ENCODE data around the gene BICRAL.
A peak's percentile ranks its signal among the peaks of the same experiment; 100 is the strongest.
"Not testable (repeated sequence)": the region's sequence is repeated elsewhere in the genome, so short reads cannot be mapped to it uniquely, and the experiment has no call there.

Gene BICRAL

GRCh38 chr6:42791706-42792320 is 10.0 kb downstream of the BICRAL start:
- no peak for DNase-seq

DNA sequence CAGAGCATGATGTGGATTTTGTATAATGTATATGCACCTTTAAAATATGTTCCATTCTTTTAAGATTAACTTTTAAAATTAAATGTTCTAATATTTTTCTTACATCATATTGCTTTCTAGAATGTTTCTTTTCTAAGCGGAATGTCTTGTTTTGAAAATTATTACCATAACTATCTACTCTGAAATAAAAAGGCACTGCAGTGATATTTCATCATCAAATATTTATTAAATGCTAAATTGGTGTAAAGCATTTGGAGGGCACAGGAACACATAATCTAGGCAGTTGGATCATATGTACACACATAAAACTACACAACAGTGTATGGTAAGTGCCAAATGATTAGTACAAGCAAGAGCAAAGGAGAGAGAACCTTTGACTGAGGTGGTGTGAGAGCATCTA is 13.8 kb downstream of the BICRAL start:
- no peak for DNase-seq

- no peak for DNase-seq
Measured at GRCh38 chr6:42796171-42796570, 14.3 kb downstream of the BICRAL start.

GRCh38 chr6:42797696-42798095 is 15.8 kb downstream of the BICRAL start:
- DNase-seq: not testable (repeated sequence)

DNA sequence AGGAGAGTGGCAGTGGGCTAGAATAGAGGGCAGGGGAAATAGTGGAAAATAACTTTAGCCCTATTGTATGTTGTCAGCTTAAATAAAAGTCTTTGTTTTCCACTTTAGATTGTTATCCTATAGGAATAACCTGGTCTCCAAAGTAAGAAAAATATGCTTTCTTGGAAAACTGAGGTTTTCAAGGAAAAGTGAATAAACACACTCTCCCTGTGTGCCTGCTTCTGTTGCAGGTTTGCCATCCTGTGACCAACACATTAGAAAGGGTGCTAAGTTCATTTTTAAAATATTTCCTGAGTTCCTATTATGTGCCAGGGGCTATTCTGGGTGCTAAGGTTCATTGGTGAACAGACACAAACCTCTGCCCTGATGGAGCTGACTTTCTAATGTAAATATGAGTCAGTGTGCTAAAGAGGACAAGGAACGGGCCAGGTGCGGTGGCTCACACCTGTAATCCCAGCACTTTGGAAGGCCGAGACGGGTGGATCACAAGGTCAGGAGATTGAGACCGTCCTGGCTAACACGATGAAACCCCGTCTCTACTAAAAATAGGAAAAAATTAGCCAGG is 23.5 kb downstream of the BICRAL start:
- DNase-seq: no peak

- not testable (repeated sequence) for DNase-seq
Measured at GRCh38 chr6:42806359-42806758, 24.5 kb downstream of the BICRAL start.

DNA sequence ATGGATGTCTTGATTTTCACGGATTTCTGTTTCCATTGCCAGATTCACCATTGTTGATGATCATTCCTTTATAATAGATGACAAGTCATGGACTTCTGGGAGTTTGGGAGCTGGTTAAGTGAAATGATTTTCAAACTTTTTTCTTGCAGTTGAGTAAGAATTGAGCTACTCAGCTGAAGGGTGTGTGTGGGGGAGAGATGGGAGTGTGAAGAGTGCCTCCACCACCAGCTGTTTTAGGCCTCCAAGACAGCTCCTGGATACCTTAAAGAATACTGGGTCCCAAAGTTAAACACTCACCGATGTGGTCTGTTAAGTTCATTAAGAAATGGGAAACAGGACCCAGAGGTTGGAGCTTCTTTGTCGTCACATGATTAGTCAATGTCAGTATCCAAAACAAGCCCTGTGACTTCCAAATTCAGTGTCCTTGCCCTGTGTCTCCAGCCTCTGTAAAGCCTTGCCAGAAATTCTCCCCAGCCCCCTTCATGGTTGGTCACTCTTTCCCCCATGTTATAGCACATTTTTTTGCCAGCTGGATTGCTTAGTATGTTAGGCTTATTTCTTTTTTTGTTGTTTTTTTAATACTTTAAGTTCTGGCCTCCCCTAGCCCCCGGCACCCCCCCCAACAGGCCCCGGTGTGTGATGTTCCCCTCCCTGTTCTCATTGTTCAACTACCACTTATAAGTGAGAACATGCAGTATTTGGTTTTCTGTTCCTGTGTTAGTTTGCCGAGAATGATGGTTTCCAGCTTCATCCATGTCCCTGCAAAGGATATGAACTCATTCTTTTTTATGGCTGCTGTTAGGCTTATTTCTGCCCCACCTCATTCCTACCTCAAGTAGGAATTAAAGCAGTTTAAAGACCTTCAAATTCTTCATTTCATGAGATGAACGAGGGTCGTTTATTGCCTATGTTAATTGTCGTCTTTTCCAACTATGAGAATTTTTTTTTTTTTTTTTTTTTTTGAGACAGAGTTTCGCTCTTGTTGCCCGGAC is 26.9 kb downstream of the BICRAL start:
- DNase-seq: no peak

- no peak for DNase-seq
Measured at GRCh38 chr6:42813074-42813645, 31.3 kb downstream of the BICRAL start.

DNA sequence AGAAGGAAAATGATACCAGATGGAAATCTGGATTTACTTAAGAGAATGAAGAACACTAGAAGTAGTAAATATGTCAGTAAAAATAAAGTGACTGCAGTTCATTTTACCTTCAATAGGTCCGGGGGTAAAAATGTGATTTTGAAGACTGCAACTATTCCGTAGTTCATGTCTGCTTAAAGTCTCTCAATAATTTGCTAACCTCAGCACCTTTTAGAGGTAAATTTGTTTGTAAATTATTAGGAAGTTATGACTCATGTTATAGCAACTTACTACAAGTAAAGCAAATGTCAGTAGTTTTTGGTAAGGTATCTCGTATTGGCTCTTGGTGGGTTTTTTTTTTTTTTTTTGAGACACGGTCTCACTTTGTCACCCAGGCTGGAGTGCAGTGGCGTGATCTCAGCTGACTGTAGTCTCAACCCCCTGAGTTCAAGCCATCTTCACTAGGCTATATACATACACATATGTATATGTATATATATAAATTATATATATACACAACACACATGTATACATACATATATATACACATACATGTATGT is 32.1 kb downstream of the BICRAL start:
- DNase-seq: no peak

- not testable (repeated sequence) for DNase-seq
Measured at GRCh38 chr6:42815726-42816125, 33.9 kb downstream of the BICRAL start.

- no peak for DNase-seq
Measured at GRCh38 chr6:42817907-42818306, 36.1 kb downstream of the BICRAL start.

DNA sequence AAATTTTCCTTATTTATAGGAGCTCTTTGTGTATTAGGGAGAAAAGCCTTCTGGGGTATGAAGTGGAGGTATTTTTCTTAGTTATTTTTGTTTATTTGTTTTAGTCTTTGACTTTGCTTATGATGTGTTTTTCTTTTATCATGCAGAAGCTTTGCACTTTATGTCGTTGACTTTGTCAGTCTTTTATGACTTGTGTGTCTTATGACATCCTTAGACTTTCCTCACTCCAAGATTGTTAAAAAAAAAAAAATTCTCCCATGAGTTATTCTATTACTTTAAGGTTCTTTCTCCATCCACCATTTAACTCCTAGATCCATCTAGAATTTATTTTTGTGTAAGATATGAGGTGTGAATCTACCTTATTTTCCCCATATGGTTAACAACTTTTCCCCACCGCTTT is 36.6 kb downstream of the BICRAL start:
- no peak for DNase-seq

- DNase-seq: no peak
Measured at GRCh38 chr6:42818878-42819277, 37.0 kb downstream of the BICRAL start.

- DNase-seq: peak; percentile 10
Measured at GRCh38 chr6:42819803-42820511, 38.1 kb downstream of the BICRAL start.

DNA sequence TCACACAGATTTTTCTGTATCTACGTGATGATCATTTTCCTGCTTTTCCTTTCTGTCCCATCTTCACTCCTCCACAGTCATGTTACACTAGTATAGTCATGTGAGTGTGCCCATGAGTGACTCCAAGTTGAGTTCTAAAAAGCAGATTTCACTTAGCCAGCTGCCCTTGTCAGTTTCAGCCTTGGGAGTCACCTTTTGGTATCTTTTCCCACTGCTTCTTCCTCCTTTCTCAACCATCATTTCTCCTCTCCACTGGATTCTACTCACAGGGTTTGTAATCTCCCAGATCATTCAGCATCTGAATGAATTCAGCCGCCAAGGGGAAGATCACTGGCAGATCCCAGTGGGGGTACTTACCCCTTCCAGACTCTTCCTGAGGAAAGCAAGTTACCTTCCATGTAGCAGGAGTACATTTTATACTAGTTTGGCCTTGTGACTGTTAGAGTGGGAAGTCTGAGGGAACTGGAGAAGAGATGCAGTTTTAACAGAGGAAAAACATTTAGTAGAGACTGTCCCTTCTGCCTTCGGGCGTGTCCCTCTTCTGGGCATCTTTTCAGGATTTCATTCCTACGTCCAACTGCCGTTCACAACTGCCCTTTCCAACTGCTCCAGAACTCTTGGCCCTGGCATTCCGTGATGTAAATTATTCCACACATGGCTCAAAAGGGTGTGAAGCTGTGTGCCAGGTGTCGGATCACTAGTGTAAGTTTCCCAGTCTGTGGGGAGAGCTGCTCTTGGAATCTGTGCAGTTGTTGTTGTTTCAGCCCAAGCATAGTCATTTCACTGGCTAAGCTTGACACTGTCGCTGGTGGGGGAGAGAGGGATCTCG is 38.9 kb downstream of the BICRAL start:
- no peak for DNase-seq

DNA sequence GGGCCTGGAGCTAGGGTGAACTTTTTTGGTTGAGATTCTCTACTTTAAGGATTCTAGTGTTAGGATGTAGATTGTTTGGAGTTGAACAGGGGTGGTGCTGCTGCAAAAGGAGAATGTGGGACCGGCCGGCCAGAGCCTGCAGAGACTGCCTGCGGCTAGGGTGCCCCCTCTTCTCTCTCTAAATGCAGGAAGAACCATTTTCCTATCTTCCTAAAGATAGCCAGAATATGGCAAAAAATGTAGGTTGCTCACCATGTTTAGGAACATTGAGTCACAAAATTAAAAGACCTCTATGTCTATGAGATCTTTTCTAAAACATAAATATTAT is 39.5 kb downstream of the BICRAL start:
- DNase-seq: no peak

- no peak for DNase-seq
Measured at GRCh38 chr6:42821846-42822245, 40.0 kb downstream of the BICRAL start.

DNA sequence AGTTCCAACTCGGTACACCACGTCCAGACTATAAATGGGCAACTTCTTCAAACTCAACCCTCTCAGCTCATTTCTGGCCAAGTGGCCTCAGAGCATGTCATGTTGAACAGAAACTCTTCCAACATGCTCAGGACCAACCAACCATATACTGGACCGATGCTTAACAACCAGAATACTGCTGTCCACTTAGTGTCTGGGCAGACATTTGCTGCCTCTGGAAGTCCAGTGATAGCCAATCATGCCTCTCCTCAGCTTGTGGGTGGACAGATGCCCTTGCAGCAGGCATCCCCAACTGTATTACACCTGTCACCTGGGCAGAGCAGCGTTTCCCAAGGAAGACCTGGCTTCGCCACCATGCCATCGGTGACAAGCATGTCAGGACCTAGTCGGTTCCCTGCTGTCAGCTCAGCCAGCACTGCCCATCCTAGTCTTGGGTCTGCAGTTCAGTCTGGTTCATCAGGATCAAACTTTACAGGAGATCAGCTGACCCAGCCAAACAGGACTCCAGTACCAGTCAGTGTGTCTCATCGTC is 47.8 kb downstream of the BICRAL start:
- DNase-seq: no peak

GRCh38 chr6:42831237-42831636 is 49.4 kb downstream of the BICRAL start:
- no peak for DNase-seq

GRCh38 chr6:42834056-42834455 is 52.2 kb downstream of the BICRAL start:
- DNase-seq: no peak

GRCh38 chr6:42841844-42842584 is 60.2 kb downstream of the BICRAL start:
- DNase-seq: no peak

Measured in central memory CD4-positive, alpha-beta T cell (primary cell).